Aorta (tissue), 5 donors: ENCODE data around the gene IKBKG. TPM values are rescaled to one million over a fixed set of nuclear protein-coding genes. Genes with fewer than 3 reads are reported as not detected.
"Not testable (repeated sequence)": the region's sequence is repeated elsewhere in the genome, so short reads cannot be mapped to it uniquely, and the experiment has no call there.

Experiments used
- ATAC-seq: fragments of 200-7000 bp; cut with Tn5 transposase; one replicate; pipeline ENCODE4 v1.9.1; 2022; ENCODE audit warnings: moderate library complexity; ENCODE audit not compliant: low FRiP score
- DNase-seq, 2 donors: peaks; one replicate each; pipeline ENCODE4 v3.0.0-alpha.2; 2020
- H3K27ac ChIP-seq, 2 donors: one replicate each; pipeline ENCODE4 v1.5.1; 2013; ENCODE audit warnings: low read length in 2 of 2, mild to moderate bottlenecking in 2 of 2, moderate library complexity in 2 of 2, control low read depth in 1 of 2, inconsistent platforms in 1 of 2, low read depth in 1 of 2
- H3K27me3 ChIP-seq, 2 donors: one replicate each; pipeline ENCODE4 v1.6.1; 2013; ENCODE audit warnings: control low read depth in 1 of 2, low read length in 1 of 2, mild to moderate bottlenecking in 1 of 2, moderate library complexity in 1 of 2; ENCODE audit not compliant: insufficient read depth in 2 of 2, control insufficient read depth in 1 of 2
- H3K36me3 ChIP-seq, 2 donors: one replicate each; pipeline ENCODE4 v1.6.1; 2013; ENCODE audit warnings: control low read depth in 1 of 2, low read length in 1 of 2, mild to moderate bottlenecking in 1 of 2; ENCODE audit not compliant: insufficient read depth in 2 of 2, control insufficient read depth in 1 of 2
- H3K4me1 ChIP-seq, 2 donors: one replicate each; pipeline ENCODE4 v1.6.1; 2013; ENCODE audit warnings: low read length in 2 of 2, control low read depth in 1 of 2, mild to moderate bottlenecking in 1 of 2, moderate library complexity in 1 of 2; ENCODE audit not compliant: insufficient read depth in 2 of 2, control insufficient read depth in 1 of 2
- H3K4me3 ChIP-seq, 2 donors: one replicate each; pipeline ENCODE4 v1.5.1; 2013; ENCODE audit warnings: low read length in 2 of 2, control low read depth in 1 of 2, mild to moderate bottlenecking in 1 of 2
- H3K9me3 ChIP-seq: one replicate; pipeline ENCODE4 v1.6.1; 2013; ENCODE audit warnings: mild to moderate bottlenecking, low read length; ENCODE audit not compliant: control insufficient read depth
- WGBS, 2 donors: extraction: QIAGEN DNeasy Blood & Tissue Kit; methylation state at CpG; one replicate each; pipeline ENCODE4 v1.1.7; 2013; 5-methylcytosine and 5-hydroxymethylcytosine counted together
- intact Hi-C, 2 donors: fragments of 100-400 bp; cut with DNase I; formaldehyde crosslinking; loops; one replicate each; pipeline versions ENCODE4 v1.14.2 to v1.15.0; 2022
- polyA plus RNA-seq, 2 donors: library from polyadenylated mRNA; stranded (reverse); fragments of 200-250 nt; gene quantifications; one replicate each; pipeline ENCODE4 v1.2.3, GENCODE V29; 2013
- total RNA-seq, 2 donors: library from RNA; stranded (reverse); fragmentation: NEBNext Ultra II Directional; extraction: Animal tissue kit (Norgen Biotek cat#: 25700); gene quantifications; one replicate each; pipeline ENCODE4 v1.2.1, GENCODE V29; 2021
- donor health status: healthy with polysubstance abuse.
- donor health status: Bipolar disorder and iron deficiency.
- donor health status: DM: no; HTN: no; CAD: no.
- donor health status: DM: no; HTN: no; CAD: no.
- donor health status: DM: yes; HTN: yes; CAD: no.

IKBKG gene
- total and polyA plus RNA-seq, 4 donors, result 12.0 to 51.3 (median 31.1) TPM

DNA sequence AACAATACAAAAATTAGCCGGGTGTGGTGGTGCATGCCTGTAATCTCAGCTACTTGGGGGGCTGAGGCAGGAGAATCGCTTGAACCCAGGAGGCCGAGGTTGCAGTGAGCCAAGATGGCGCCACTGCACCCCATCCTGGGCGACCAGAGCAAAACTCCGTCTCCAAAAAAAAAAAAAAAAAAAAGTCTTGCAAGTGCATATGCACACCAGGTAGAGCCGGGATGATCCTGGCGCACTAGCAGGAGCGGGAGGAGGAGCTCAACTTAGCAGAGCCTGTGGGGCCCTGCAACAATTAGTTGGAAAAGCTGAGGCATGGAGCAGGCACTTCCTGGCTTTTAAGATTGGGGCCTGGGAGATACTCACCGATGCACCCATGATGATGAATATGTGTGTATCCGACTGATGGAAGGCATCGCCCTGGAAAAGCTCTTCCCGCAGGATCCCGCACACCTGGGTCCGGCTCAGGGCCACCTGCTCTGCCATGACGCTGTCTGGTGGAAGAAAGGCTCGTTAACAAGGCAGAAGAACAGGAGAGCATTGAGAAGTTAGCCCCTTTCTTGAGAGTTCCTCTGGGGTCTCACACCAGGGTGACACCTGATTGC is 1.6 kb upstream of the IKBKG start:
- intact Hi-C loops, result no loop called here
- H3K4me1 ChIP-seq, result no peaks in the 10 kb centered on the region
- no peak overlapping the region for H3K27ac ChIP-seq
- no peaks in the 10 kb centered on the region for H3K36me3 ChIP-seq
- ATAC-seq (no peak), DNase-seq (no peak)
- no peaks in the 10 kb centered on the region for H3K9me3 ChIP-seq
- H3K4me3 ChIP-seq, result peak overlapping the region in 1 of 2 donors; percentile 24
- WGBS, 2 donors, result 89 to 95% methylated on average over 17 of the region's 17 CpGs
- no peaks in the 10 kb centered on the region for H3K27me3 ChIP-seq

DNA sequence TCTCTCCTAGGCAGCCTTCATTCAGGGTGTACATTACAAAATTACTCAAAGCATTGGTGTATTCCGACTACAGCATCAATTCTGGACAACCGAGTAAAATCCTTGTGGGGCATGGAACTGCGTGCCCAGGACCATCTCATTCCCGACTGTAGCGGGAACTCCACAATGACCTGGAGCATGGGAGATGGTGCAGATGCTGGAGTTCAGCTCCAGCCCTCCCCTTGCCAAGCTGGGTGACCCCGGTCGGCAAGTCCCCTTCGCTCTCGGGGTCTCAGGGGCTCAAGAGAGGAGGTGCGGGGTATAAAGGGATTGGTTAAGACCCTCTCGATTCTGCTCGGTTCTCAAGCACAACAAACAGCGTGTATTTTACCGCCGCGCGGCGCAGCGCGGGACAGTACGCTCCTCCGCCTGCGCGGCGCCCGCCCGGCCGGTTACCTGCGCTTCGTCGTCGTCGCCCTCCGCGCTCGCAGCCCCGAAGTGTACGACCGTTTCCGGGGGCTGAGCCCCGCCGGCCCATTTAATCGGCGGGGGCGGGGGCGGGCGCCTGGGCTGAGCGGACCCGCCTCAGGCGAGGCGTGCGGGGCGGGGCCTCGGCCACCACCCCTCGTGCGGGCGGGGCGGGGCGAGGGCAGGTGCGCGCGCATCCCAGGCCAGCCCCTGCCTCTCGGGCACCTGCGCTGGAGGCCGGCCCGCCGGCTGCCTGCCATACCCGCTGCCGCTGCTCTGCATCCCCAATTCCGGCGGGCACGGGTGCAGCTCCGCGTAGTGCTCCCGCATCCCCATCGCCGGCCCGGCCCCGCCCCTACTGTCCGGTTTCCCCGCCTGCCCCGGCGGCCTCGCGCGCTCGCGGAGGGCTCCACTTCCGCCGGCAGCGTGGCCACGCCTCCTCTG is 821 bp upstream of the IKBKG start, which contains the start of gene G6PD:
Gene G6PD (minus strand): TSS at position 493 of the 891 bp plus-strand sequence. CDS start 691 bp downstream, outside the sequence.
- intact Hi-C loops, result no loop called here
- Histone ChIP-seq H3K27ac (peak within 1 kb of the TSS in 1 of 2 donors; percentile 72), H3K27me3 (no peaks in the 10 kb centered on the region), H3K4me3 (peak within 1 kb of the TSS; percentile 9 to 24), H3K9me3 (no peaks in the 10 kb centered on the region), H3K36me3 (no peaks in the 10 kb centered on the region), H3K4me1 (no peaks in the 10 kb centered on the region)
- ATAC-seq, result peak; percentile 83
- 0 to 38% methylated on average over 77 to 92 of the region's 92 CpGs for whole genome bisulfite sequencing, 2 donors
- DNase-seq, result no peak

- Histone ChIP-seq H3K9me3 (no peaks in the 10 kb centered on the region), H3K36me3 (no peaks in the 10 kb centered on the region), H3K4me1 (no peaks in the 10 kb centered on the region), H3K27me3 (no peaks in the 10 kb centered on the region), H3K4me3 (peak overlapping the region; percentile 6 to 9), H3K27ac (peak overlapping the region in 1 of 2 donors; percentile 20)
- DNase-seq, result no peak
- intact Hi-C loops, result no loop called here
- no peak for ATAC-seq
- WGBS, 2 donors, result 0 to 30% methylated on average over 9 of the region's 9 CpGs
Observed at GRCh38 chrX:154548028-154548316, 552 bp downstream of the IKBKG start.

DNA sequence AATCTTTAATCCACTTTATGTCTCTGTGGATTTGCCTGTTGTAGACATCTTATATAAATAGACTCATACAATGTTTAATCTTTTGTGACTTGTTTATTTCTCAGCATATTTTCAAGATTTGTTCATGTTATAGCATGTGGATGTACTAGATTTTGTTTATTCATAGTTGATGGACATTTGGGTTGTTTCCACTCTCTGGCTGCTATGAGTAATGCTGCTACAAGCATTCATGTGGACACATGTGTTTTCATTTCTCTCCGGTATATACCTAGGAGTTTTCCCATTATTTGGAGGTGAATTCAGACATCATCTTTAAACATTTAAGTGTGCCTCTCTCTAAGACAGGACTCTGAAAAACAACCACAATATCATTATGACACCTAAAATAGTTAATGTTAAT is 2.3 kb downstream of the IKBKG start:
- intact Hi-C loops, result no loop called here
- no peaks in the 10 kb centered on the region for H3K27me3 ChIP-seq
- ATAC-seq, result no peak
- no peak overlapping the region for H3K27ac ChIP-seq
- no peak overlapping the region for H3K4me3 ChIP-seq
- H3K4me1 ChIP-seq, result no peaks in the 10 kb centered on the region
- no peak for DNase-seq
- 52 to 83% methylated on average over 1 of the region's 1 CpG for WGBS, 2 donors
- peaks cover 0 to under 1% of the 10 kb centered on the region in 2 donors for H3K36me3 ChIP-seq
- no peaks in the 10 kb centered on the region for H3K9me3 ChIP-seq

GRCh38 chrX:154552112-154552806 is 4.8 kb downstream of the IKBKG start:
- H3K36me3 ChIP-seq, H3K4me3 ChIP-seq, H3K27me3 ChIP-seq, DNase-seq, H3K9me3 ChIP-seq, ATAC-seq, H3K4me1 ChIP-seq, intact Hi-C loops, H3K27ac ChIP-seq: not testable (repeated sequence)
- 85 to 92% methylated on average over 8 to 12 of the region's 18 CpGs for WGBS, 2 donors

- intact Hi-C loops, DNase-seq, H3K27ac ChIP-seq, ATAC-seq, H3K4me3 ChIP-seq, H3K4me1 ChIP-seq, H3K36me3 ChIP-seq, H3K9me3 ChIP-seq, H3K27me3 ChIP-seq: not testable (repeated sequence)
- 90% methylated on average over 4 to 5 of the region's 24 CpGs for WGBS, 2 donors
Observed at GRCh38 chrX:154558060-154558690, 10.8 kb downstream of the IKBKG start.

DNA sequence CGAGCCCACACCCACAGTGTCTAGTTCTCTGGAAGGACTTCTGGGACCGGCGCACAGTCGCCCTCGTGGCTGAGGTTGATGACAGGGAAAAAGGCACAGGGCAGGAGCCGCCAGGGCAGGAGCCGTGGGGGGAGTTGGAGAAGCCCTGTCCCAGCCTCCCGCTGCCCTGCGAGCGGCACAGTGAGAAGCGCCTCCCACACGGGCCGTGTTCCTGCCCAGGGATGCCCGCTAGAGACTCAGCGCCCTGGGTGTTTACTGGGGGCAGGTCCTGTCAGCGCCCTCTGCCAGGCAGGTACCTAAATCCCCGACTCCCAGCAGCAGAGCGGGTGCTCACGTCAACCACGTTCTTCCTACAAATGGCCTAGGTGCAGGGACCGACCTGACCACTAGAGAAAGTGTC is 11.5 kb downstream of the IKBKG start:
- DNase-seq, ATAC-seq, H3K4me3 ChIP-seq, H3K27ac ChIP-seq, H3K36me3 ChIP-seq, H3K27me3 ChIP-seq, intact Hi-C loops, H3K9me3 ChIP-seq, H3K4me1 ChIP-seq: not testable (repeated sequence)
- 93 to 97% methylated on average over 3 to 10 of the region's 21 CpGs for WGBS, 2 donors

DNA sequence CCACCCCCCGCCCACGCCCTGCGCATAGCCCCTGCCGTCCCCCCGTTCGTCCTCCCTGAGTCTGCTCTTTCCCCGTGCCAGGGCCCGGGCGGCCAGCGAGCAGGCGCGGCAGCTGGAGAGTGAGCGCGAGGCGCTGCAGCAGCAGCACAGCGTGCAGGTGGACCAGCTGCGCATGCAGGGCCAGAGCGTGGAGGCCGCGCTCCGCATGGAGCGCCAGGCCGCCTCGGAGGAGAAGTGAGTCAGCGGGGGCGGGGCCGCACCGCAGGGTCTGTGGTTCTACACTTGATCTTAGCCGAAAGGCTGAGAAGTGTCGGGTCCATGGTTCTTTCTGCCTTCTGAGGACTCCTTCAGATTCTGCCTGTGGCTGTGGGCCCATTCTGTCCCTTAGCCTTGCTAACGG is 12.9 kb downstream of the IKBKG start:
- DNase-seq, ATAC-seq, H3K36me3 ChIP-seq, H3K4me3 ChIP-seq, intact Hi-C loops, H3K9me3 ChIP-seq, H3K27ac ChIP-seq, H3K27me3 ChIP-seq, H3K4me1 ChIP-seq: not testable (repeated sequence)
- WGBS, 2 donors, result 60 to 79% methylated on average over 8 to 12 of the region's 31 CpGs
